GM19035 (cell line): ENCODE measurements around the gene C4B.
"Not testable (repeated sequence)": the region's sequence is repeated elsewhere in the genome, so short reads cannot be mapped to it uniquely, and the experiment has no call there.

Experiments used
- ATAC-seq: cut with Tn5 transposase; IDR thresholded peaks from one replicate; pipeline ENCODE4 v1.9.1; 2021; ENCODE audit not compliant: unreplicated experiment

The C4B gene

GRCh38 chr6:32014547-32014946, at the start of gene C4B:
Gene C4B, plus strand, starts transcription at chr6:32014795. Its CDS starts 51 bp downstream, at chr6:32014846.
- not testable (repeated sequence) for ATAC-seq

GRCh38 chr6:31965700-31966099, 48.9 kb upstream of the C4B start:
- no peak for ATAC-seq

- ATAC-seq, result no peak
Measured at GRCh38 chr6:31966506-31966905, 48.1 kb upstream of the C4B start.

GRCh38 chr6:31966997-31967925, 47.3 kb upstream of the C4B start:
- no peak for ATAC-seq

GRCh38 chr6:31967926-31968320, 46.7 kb upstream of the C4B start:
- ATAC-seq, result no peak

GRCh38 chr6:31968326-31968725, 46.3 kb upstream of the C4B start:
- no peak for ATAC-seq

GRCh38 chr6:31968791-31969711, 45.5 kb upstream of the C4B start:
- ATAC-seq, result no peak

GRCh38 chr6:31969712-31970603, 44.6 kb upstream of the C4B start:
- no peak for ATAC-seq

GRCh38 chr6:31970604-31971271, 43.9 kb upstream of the C4B start:
- no peak for ATAC-seq

- ATAC-seq, result no peak
Measured at GRCh38 chr6:31971279-31971992, 43.2 kb upstream of the C4B start.

- ATAC-seq, result peak; percentile 91
Measured at GRCh38 chr6:31971993-31972708, 42.4 kb upstream of the C4B start, which contains the start of gene DXO. Gene DXO, minus strand, starts transcription at chr6:31972138. Its CDS starts 463 bp downstream, at chr6:31971675.

- ATAC-seq, result no peak
Measured at GRCh38 chr6:31972709-31973350, 41.8 kb upstream of the C4B start.

GRCh38 chr6:31976065-31976464, 38.5 kb upstream of the C4B start:
- ATAC-seq, result not testable (repeated sequence)

GRCh38 chr6:31977816-31978431, 36.7 kb upstream of the C4B start:
- no peak for ATAC-seq

GRCh38 chr6:31978831-31979230, 35.8 kb upstream of the C4B start:
- no peak for ATAC-seq

GRCh38 chr6:31979238-31979898, 35.2 kb upstream of the C4B start:
- no peak for ATAC-seq

GRCh38 chr6:31980195-31980876, 34.3 kb upstream of the C4B start:
- not testable (repeated sequence) for ATAC-seq
